Measurements from ENCODE around the gene MIOX. TPM values are rescaled to one million over a fixed set of nuclear protein-coding genes. Genes with fewer than 3 reads are reported as not detected.

The MIOX gene
- total and polyA plus RNA-seq, 2 of the 13 experiments (the other 11 are each of a cell fraction or from before 2014, with no cell fraction given) = 1.5 to 2.9 TPM

- TF ChIP-seq BRF2 (CRISPR knock-in tag; IDR thresholded peaks at IDR 0.05) = no peak; the same call in 1 of the 2 replicates
- peak; percentile 76 for TF ChIP-seq YEATS4 (CRISPR knock-in tag; IDR thresholded peaks at IDR 0.05; ENCODE audit: borderline replicate concordance)
- TF ChIP-seq KLF6 (CRISPR knock-in tag; IDR thresholded peaks at IDR 0.05) = no peak; the same call in 1 of the 2 replicates
- TF ChIP-seq ZNF160 (CRISPR knock-in tag; IDR thresholded peaks at IDR 0.05) = peak; percentile 85
- no peak; the same call in 1 of the 2 replicates for TF ChIP-seq ATF5 (CRISPR knock-in tag; IDR thresholded peaks at IDR 0.05; ENCODE audit: low read depth)
- TF ChIP-seq ZBTB14 (CRISPR knock-in tag; IDR thresholded peaks at IDR 0.05) = peak; percentile 78
- 0 out of 2 replicates have a peak, but pooled peaks have one; percentile 46 for TF ChIP-seq ZNF773 (CRISPR knock-in tag; IDR thresholded peaks at IDR 0.05; ENCODE audit: borderline replicate concordance)
- TF ChIP-seq PRPF4 (IDR thresholded peaks at IDR 0.05; ENCODE audit: low read depth, low read length, poor library complexity, severe bottlenecking) = no peak
- no peak for TF ChIP-seq TOPORS (CRISPR knock-in tag; IDR thresholded peaks at IDR 0.05)
- no peak for TF ChIP-seq ZMAT5 (CRISPR knock-in tag; IDR thresholded peaks at IDR 0.05; ENCODE audit: borderline replicate concordance, low read depth)
- no peak for TF ChIP-seq ZNF775 (CRISPR knock-in tag; IDR thresholded peaks at IDR 0.05; ENCODE audit: borderline replicate concordance)
- TF ChIP-seq ZNF713 (CRISPR knock-in tag; IDR thresholded peaks at IDR 0.05) = no peak
- TF ChIP-seq HOXA9 (CRISPR knock-in tag; IDR thresholded peaks at IDR 0.05; ENCODE audit: borderline replicate concordance) = no peak; the same call in 1 of the 2 replicates
- no peak for TF ChIP-seq ZNF281 (CRISPR knock-in tag; IDR thresholded peaks at IDR 0.05; ENCODE audit: borderline replicate concordance)
- TF ChIP-seq HDAC2 (CRISPR knock-in tag; IDR thresholded peaks at IDR 0.05) = peak; percentile 37; the same call in 1 of the 2 replicates
- TF ChIP-seq CHCHD3 (CRISPR knock-in tag; IDR thresholded peaks at IDR 0.05) = no peak
- TF ChIP-seq ZNF180 (CRISPR knock-in tag; IDR thresholded peaks at IDR 0.05; ENCODE audit: borderline replicate concordance, low read depth) = no peak
- peak; percentile 86 for TF ChIP-seq DMAP1 (CRISPR knock-in tag; IDR thresholded peaks at IDR 0.05)
- TF ChIP-seq MAFF (IDR thresholded peaks at IDR 0.05; ENCODE audit: low read depth, low read length) = no peak
- peak; percentile 43; the same call in 1 of the 2 replicates for TF ChIP-seq CEBPG (CRISPR knock-in tag; IDR thresholded peaks at IDR 0.05)
- TF ChIP-seq SMAD1 (CRISPR knock-in tag; IDR thresholded peaks at IDR 0.05; ENCODE audit: borderline replicate concordance, low read depth) = no peak; the same call in 1 of the 2 replicates
- peak; percentile 37; the same call in 1 of the 2 replicates for TF ChIP-seq ZGPAT (CRISPR knock-in tag; IDR thresholded peaks at IDR 0.05)
These were observed 43.4 kb downstream of the MIOX start, which contains the start of gene TYMP (continued) for GRCh38 chr22:50529897-50530579.
